CD14-positive monocyte (primary cell): ENCODE results near the gene SRSF7. TPM values are rescaled to one million over a fixed set of nuclear protein-coding genes. Genes with fewer than 3 reads are reported as not detected.

ENCODE experiments used
- DNase-seq, 3 donors: peaks; one replicate each; pipeline ENCODE4 v3.0.0-alpha.2; 2011 to 2022
- H2AFZ ChIP-seq: 2 replicates; pipeline ENCODE4 v1.6.0; 2012; ENCODE audit warnings: mild to moderate bottlenecking, low read depth, low read length, inconsistent platforms; ENCODE audit not compliant: insufficient read depth, poor library complexity, severe bottlenecking
- H3K27ac ChIP-seq, 2 donors: 1 replicate in 1 of 2; 2 replicates in 1 of 2; pipeline ENCODE4 v1.5.1; 2012 to 2013; ENCODE audit warnings: low read length in 2 of 2, control low read depth in 1 of 2, inconsistent platforms in 1 of 2, low read depth in 1 of 2, mild to moderate bottlenecking in 1 of 2
- H3K27me3 ChIP-seq, 2 donors: one replicate each; pipeline versions ENCODE4 v1.6.0 to v1.6.1; 2011 to 2013; ENCODE audit warnings: low read length in 2 of 2; ENCODE audit not compliant: control insufficient read depth in 2 of 2, insufficient read depth in 2 of 2
- H3K36me3 ChIP-seq, 2 donors: replicated peaks in 1 of 2; 1 replicate in 1 of 2; 2 replicates in 1 of 2; pipeline versions ENCODE4 v1.5.1 to v1.6.1; 2012 to 2013; ENCODE audit warnings: low read length in 2 of 2, control low read depth in 1 of 2, inconsistent platforms in 1 of 2, mild to moderate bottlenecking in 1 of 2; ENCODE audit not compliant: insufficient read depth in 2 of 2, control insufficient read depth in 1 of 2
- H3K4me1 ChIP-seq, 2 donors: 1 replicate in 1 of 2; 2 replicates in 1 of 2; pipeline versions ENCODE4 v1.5.1 to v1.6.1; 2012 to 2013; ENCODE audit warnings: low read length in 2 of 2, control low read depth in 1 of 2, inconsistent platforms in 1 of 2, mild to moderate bottlenecking in 1 of 2, moderate library complexity in 1 of 2; ENCODE audit not compliant: insufficient read depth in 2 of 2, control insufficient read depth in 1 of 2
- H3K4me2 ChIP-seq: replicated peaks from 2 replicates; pipeline ENCODE3; 2012; ENCODE audit warnings: low read length, moderate library complexity, mild to moderate bottlenecking; ENCODE audit not compliant: poor library complexity, severe bottlenecking; ENCODE audit errors: extremely low read depth
- H3K4me3 ChIP-seq, 3 experiments: fragments of 200-600 bp in 1 of 3; sonication (generic) in 1 of 3; replicated peaks in 1 of 3; 1 replicate in 2 of 3; 2 replicates in 1 of 3; pipeline ENCODE4 v1.5.1; 2011 to 2013; ENCODE audit warnings: low read length in 3 of 3, mild to moderate bottlenecking in 3 of 3, control low read depth in 2 of 3, low read depth in 2 of 3, inconsistent platforms in 1 of 3, moderate library complexity in 1 of 3
- H3K79me2 ChIP-seq: 2 replicates; pipeline ENCODE4 v1.6.0; 2012; ENCODE audit warnings: mild to moderate bottlenecking, control low read depth, inconsistent platforms, low read length, moderate library complexity; ENCODE audit not compliant: insufficient read depth
- H3K9ac ChIP-seq: 2 replicates; pipeline ENCODE4 v1.6.0; 2017; ENCODE audit warnings: low read length, mild to moderate bottlenecking; ENCODE audit not compliant: insufficient read depth, poor library complexity, severe bottlenecking
- H3K9me3 ChIP-seq, 2 donors: replicated peaks in 1 of 2; 1 replicate in 1 of 2; 2 replicates in 1 of 2; pipeline versions ENCODE4 v1.5.1 to v1.6.1; 2012 to 2013; ENCODE audit warnings: low read length in 2 of 2, control low read depth in 1 of 2; ENCODE audit not compliant: control insufficient read depth in 1 of 2, insufficient read depth in 1 of 2
- H4K20me1 ChIP-seq: 2 replicates; pipeline ENCODE4 v1.6.0; 2012; ENCODE audit warnings: mild to moderate bottlenecking, low read length, control low read depth, moderate library complexity; ENCODE audit not compliant: insufficient read depth
- H3K27ac Mint-ChIP-seq, 7 donors: one replicate each; pipeline ENCODE4 v1.8.0; 2020; ENCODE audit warnings: mild to moderate bottlenecking in 7 of 7, mixed read lengths in 7 of 7, moderate library complexity in 6 of 7, inconsistent platforms in 2 of 7
- H3K27me3 Mint-ChIP-seq, 3 donors: one replicate each; pipeline ENCODE4 v1.8.0; 2021 to 2022; ENCODE audit warnings: low read depth in 3 of 3, mild to moderate bottlenecking in 3 of 3, mixed read lengths in 3 of 3, moderate library complexity in 3 of 3, inconsistent platforms in 1 of 3
- H3K36me3 Mint-ChIP-seq, 2 donors: one replicate each; pipeline ENCODE4 v1.8.0; 2020; ENCODE audit warnings: mixed read lengths in 2 of 2, inconsistent platforms in 1 of 2, mild to moderate bottlenecking in 1 of 2
- H3K4me1 Mint-ChIP-seq: one replicate; pipeline ENCODE4 v1.8.0; 2020; ENCODE audit warnings: mild to moderate bottlenecking, mixed read lengths
- H3K4me3 Mint-ChIP-seq, 2 donors: one replicate each; pipeline ENCODE4 v1.8.0; 2020; ENCODE audit warnings: mild to moderate bottlenecking in 2 of 2, mixed read lengths in 2 of 2, moderate library complexity in 1 of 2
- H3K9me3 Mint-ChIP-seq, 7 donors: one replicate each; pipeline ENCODE4 v1.8.0; 2020 to 2022; ENCODE audit warnings: mixed read lengths in 7 of 7, mild to moderate bottlenecking in 6 of 7, moderate library complexity in 6 of 7, inconsistent platforms in 2 of 7
- CTCF ChIP-seq: fragments of 200-600 bp; IDR thresholded peaks from one replicate; pipeline ENCODE4 v1.8.0; 2022; ENCODE audit warnings: antibody characterized with exemption, mild to moderate bottlenecking
- WGBS: methylation state at CpG from one replicate; pipeline ENCODE4 v1.1.5; 2013; ENCODE audit warnings: missing lambda C conversion rate; ENCODE audit not compliant: insufficient coverage; 5-methylcytosine and 5-hydroxymethylcytosine counted together
- intact Hi-C, 2 donors: fragments of 100-400 bp; cut with micrococcal nuclease; formaldehyde crosslinking; loops; one replicate each; pipeline versions ENCODE4 v1.15.0 to v1.15.1; 2023
- polyA plus RNA-seq, 3 donors: library from polyadenylated mRNA; depleted of rRNA in 1 of 3; unstranded in 2 of 3; stranded (reverse) in 1 of 3; fragments of 300-500 nt in 2 of 3; fragments of >200 nt in 1 of 3; fragmentation: Illumina TruSeq in 2 of 3; gene quantifications; 1 replicate in 2 of 3; 2 replicates in 1 of 3; pipeline ENCODE4 v1.2.3, GENCODE V29; 2012 to 2021

The SRSF7 gene
- polyA plus RNA-seq, 3 donors, result 226 to 299 (median 246) TPM

GRCh38 chr2:38765149-38765548 is 14.0 kb upstream of the SRSF7 start:
- H3K9me3 ChIP-seq, result no peaks in the 10 kb centered on the region
- H4K20me1 ChIP-seq, result no peaks in the 10 kb centered on the region
- Mint-ChIP-seq H3K27ac (no peak overlapping the region), H3K9me3 (peaks cover 0 to 2% (median 0%) of the 10 kb centered on the region in 7 donors), H3K4me1 (no peaks in the 10 kb centered on the region), H3K27me3 (peaks cover 0 to 3% (median 0%) of the 10 kb centered on the region in 3 donors), H3K36me3 (no peaks in the 10 kb centered on the region), H3K4me3 (no peak overlapping the region)
- H2AFZ ChIP-seq, result no peak overlapping the region
- no peaks in the 10 kb centered on the region for H3K27me3 ChIP-seq
- no peak overlapping the region for H3K4me2 ChIP-seq
- no CpG with 5 or more reads among the region's 4 CpGs for WGBS
- no peak overlapping the region for H3K9ac ChIP-seq
- no peak for TF ChIP-seq CTCF
- no peaks in the 10 kb centered on the region for H3K79me2 ChIP-seq
- H3K36me3 ChIP-seq, result no peaks in the 10 kb centered on the region
- DNase-seq, result no peak
- intact Hi-C loops, result no loop called here
- H3K4me1 ChIP-seq, result no peaks in the 10 kb centered on the region
- no peak overlapping the region for H3K27ac ChIP-seq
- no peak overlapping the region for H3K4me3 ChIP-seq

GRCh38 chr2:38763728-38764127 is 12.6 kb upstream of the SRSF7 start:
- H3K27ac ChIP-seq, result no peak overlapping the region
- peaks cover 0 to 2% (median 0%) of the 10 kb centered on the region in 7 donors for H3K9me3 Mint-ChIP-seq
- H3K9ac ChIP-seq, result no peak overlapping the region
- H3K27ac Mint-ChIP-seq, result no peak overlapping the region
- H3K27me3 Mint-ChIP-seq, result peaks cover 0 to 3% (median 1%) of the 10 kb centered on the region in 3 donors
- intact Hi-C loops, result no loop called here
- H3K4me3 ChIP-seq, result no peak overlapping the region
- no peaks in the 10 kb centered on the region for H3K4me1 ChIP-seq
- H3K36me3 Mint-ChIP-seq, result no peaks in the 10 kb centered on the region
- no CpG with 5 or more reads among the region's 4 CpGs for WGBS
- H3K27me3 ChIP-seq, result no peaks in the 10 kb centered on the region
- no peaks in the 10 kb centered on the region for H4K20me1 ChIP-seq
- DNase-seq, result no peak
- no peak overlapping the region for H3K4me3 Mint-ChIP-seq
- H3K9me3 ChIP-seq, result no peaks in the 10 kb centered on the region
- no peaks in the 10 kb centered on the region for H3K79me2 ChIP-seq
- H3K36me3 ChIP-seq, result no peaks in the 10 kb centered on the region
- H3K4me1 Mint-ChIP-seq, result no peaks in the 10 kb centered on the region
- H3K4me2 ChIP-seq, result no peak overlapping the region
- no peak overlapping the region for H2AFZ ChIP-seq
- no peak for TF ChIP-seq CTCF
